D721Med (cell line): ENCODE data around the gene CCM2.
"Not testable (repeated sequence)": the region's sequence is repeated elsewhere in the genome, so short reads cannot be mapped to it uniquely, and the experiment has no call there.

Source experiments
- DNase-seq: peaks from one replicate; pipeline ENCODE4 v3.0.0; 2011; ENCODE audit warnings: low spot score; ENCODE audit not compliant: insufficient read length
- FAIRE-seq: peaks from 2 replicates; lab custom pipeline; 2011; peaks lifted over from hg19 to GRCh38; lab: Jason Lieb, UNC
- TF ChIP-seq, protein P1 (sequence below): IDR thresholded peaks from 2 replicates; pipeline ENCODE4 v1.5.1; 2012; ENCODE audit warnings: mild to moderate bottlenecking, control low read depth; ENCODE audit not compliant: insufficient read depth; ENCODE audit errors: missing control alignments

CCM2 gene

DNA sequence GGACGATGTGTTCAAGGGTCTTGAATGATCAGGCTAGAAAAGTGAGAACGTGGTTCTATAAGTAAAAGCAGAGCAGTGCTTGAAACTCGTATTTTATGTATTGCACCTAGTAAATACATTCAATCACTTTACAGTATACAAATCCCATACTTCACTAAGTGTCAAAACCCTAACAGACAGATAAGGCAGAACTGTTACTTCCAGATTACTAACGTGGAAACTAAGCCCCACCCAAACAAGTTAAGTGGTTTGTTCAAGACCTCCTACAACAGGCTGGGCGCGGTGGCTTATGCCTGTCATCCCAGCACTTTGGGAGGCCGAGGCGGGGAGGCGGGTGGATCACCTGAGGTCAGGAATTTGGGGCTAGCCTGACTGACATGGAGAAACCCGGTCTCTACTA, 12.0 kb upstream of the CCM2 start:
- DNase-seq (no peak), FAIRE-seq (no peak)
- TF ChIP-seq, protein P1, sequence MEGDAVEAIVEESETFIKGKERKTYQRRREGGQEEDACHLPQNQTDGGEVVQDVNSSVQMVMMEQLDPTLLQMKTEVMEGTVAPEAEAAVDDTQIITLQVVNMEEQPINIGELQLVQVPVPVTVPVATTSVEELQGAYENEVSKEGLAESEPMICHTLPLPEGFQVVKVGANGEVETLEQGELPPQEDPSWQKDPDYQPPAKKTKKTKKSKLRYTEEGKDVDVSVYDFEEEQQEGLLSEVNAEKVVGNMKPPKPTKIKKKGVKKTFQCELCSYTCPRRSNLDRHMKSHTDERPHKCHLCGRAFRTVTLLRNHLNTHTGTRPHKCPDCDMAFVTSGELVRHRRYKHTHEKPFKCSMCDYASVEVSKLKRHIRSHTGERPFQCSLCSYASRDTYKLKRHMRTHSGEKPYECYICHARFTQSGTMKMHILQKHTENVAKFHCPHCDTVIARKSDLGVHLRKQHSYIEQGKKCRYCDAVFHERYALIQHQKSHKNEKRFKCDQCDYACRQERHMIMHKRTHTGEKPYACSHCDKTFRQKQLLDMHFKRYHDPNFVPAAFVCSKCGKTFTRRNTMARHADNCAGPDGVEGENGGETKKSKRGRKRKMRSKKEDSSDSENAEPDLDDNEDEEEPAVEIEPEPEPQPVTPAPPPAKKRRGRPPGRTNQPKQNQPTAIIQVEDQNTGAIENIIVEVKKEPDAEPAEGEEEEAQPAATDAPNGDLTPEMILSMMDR = no peak

GRCh38 chr7:44988701-44989100, 11.3 kb upstream of the CCM2 start:
- FAIRE-seq = no peak
- TF ChIP-seq, protein P1 = no peak
- no peak for DNase-seq

GRCh38 chr7:44989132-44989531, 10.9 kb upstream of the CCM2 start:
- DNase-seq = no peak
- TF ChIP-seq, protein P1 = no peak
- FAIRE-seq = no peak

- DNase-seq (no peak), FAIRE-seq (no peak)
- TF ChIP-seq, protein P1 = no peak
Measured at GRCh38 chr7:44990109-44991023, 9.6 kb upstream of the CCM2 start.

DNA sequence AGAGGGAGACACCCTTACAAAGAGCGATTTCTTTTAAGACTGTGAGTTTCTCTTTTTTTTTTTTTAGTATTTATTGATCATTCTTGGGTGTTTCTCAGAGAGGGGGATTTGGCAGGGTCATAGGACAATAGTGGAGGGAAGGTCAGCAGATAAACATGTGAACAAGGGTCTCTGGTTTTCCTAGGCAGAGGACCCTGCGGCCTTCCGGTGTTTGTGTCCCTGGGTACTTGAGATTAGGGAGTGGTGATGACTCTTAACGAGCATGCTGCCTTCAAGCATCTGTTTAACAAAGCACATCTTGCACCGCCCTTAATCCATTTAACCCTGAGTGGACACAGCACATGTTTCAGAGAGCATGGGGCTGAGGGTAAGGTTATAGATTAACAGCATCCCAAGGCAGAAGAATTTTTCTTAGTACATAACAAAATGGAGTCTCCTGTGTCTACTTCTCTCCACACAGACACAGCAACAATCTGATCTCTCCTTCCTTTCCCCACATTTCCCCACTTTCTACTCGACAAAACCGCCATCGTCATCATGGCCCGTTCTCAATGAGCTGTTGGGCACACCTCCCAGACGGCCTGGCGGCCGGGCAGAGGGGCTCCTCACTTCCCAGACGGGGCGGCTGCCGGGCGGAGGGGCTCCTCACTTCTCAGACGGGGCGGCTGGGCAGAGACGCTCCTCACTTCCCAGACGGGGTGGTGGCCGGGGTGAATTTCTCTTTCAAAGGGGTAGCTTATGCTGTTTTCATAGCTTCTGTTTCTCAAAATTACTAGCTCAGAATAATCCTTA, 7.8 kb upstream of the CCM2 start:
- not testable (repeated sequence) for DNase-seq, FAIRE-seq

GRCh38 chr7:44994877-44995554, 5.0 kb upstream of the CCM2 start:
- DNase-seq = no peak
- TF ChIP-seq, protein P1 = no peak
- FAIRE-seq = no peak

GRCh38 chr7:44995555-44996493, 4.2 kb upstream of the CCM2 start:
- FAIRE-seq (no peak), DNase-seq (no peak)
- TF ChIP-seq, protein P1 = no peak
